GM12878 (cell line): ENCODE results near the gene RPS26. TPM values are rescaled to one million over a fixed set of nuclear protein-coding genes. Genes with fewer than 3 reads are reported as not detected.

Experiments used
- ATAC-seq: fragments of 200-7000 bp; cut with Tn5 transposase; 3 replicates; pipeline ENCODE4 v1.9.1; 2020; ENCODE audit warnings: mild to moderate bottlenecking, moderate library complexity
- BruUV-seq: library from RNA; stranded (reverse); fragments of 400-500 nt; replicated peaks from 2 replicates; lab custom pipeline; 2021; lab: Mats Ljungman, UMichigan
- CTCF ChIA-PET: fragments of 300-600 bp; sonication (Branson Sonifier 250); formaldehyde crosslinking; extraction: SDS; loops from one replicate; lab custom pipeline; 2021; ENCODE audit warnings: inconsistent platforms; lab: Yijun Ruan, JAX
- POLR2A ChIA-PET: fragments of 350-600 bp; formaldehyde crosslinking; extraction: SDS; loops from one replicate; lab custom pipeline; 2021; ENCODE audit warnings: inconsistent platforms; lab: Charles Lee
- RAD21 ChIA-PET: fragments of 300-600 bp; sonication (Branson Sonifier 250); formaldehyde crosslinking; loops from one replicate; lab custom pipeline; 2023; ENCODE audit warnings: antibody characterized with exemption; ENCODE audit not compliant: unreplicated experiment; lab: Charles Lee
- SMC1A ChIA-PET: fragments of 300-600 bp; sonication (Branson Sonifier 250); formaldehyde crosslinking; loops from one replicate; lab custom pipeline; 2023; ENCODE audit not compliant: unreplicated experiment, uncharacterized antibody; lab: Charles Lee
- DNase-seq: peaks from one replicate; pipeline ENCODE4 v3.0.0-alpha.2; 2011; ENCODE audit warnings: low read depth, low spot score
- FAIRE-seq: peaks from 3 replicates; lab custom pipeline; 2011; peaks lifted over from hg19 to GRCh38; lab: Jason Lieb, UNC
- H2AFZ ChIP-seq: 2 replicates; pipeline ENCODE4 v1.6.0; 2011; ENCODE audit warnings: low read depth, low read length, control low read depth; ENCODE audit not compliant: control insufficient read depth
- H3K27ac ChIP-seq: 2 replicates; pipeline ENCODE4 v1.5.1; 2011; ENCODE audit warnings: control low read depth; ENCODE audit not compliant: control insufficient read depth, insufficient read depth
- H3K27me3 ChIP-seq, 2 experiments: replicated peaks in 1 of 2; 2 replicates each; pipeline versions ENCODE4 v1.6.0 to v1.6.1; 2011; ENCODE audit warnings: low read length in 1 of 2; ENCODE audit not compliant: control insufficient read depth in 2 of 2, insufficient read depth in 2 of 2
- H3K36me3 ChIP-seq, 2 experiments: 2 replicates each; pipeline ENCODE4 v1.5.1; 2011; ENCODE audit warnings: low read length in 1 of 2; ENCODE audit not compliant: control insufficient read depth in 2 of 2, insufficient read depth in 2 of 2
- H3K4me1 ChIP-seq: 2 replicates; pipeline ENCODE4 v1.6.1; 2011; ENCODE audit warnings: mild to moderate bottlenecking, low read length, moderate library complexity, mixed read lengths; ENCODE audit not compliant: control insufficient read depth, insufficient read depth
- H3K4me2 ChIP-seq: 2 replicates; pipeline ENCODE4 v1.6.0; 2011; ENCODE audit warnings: control low read depth; ENCODE audit not compliant: control insufficient read depth, insufficient read depth
- H3K4me3 ChIP-seq: fragments of 200-600 bp; sonication (generic); 2 replicates; pipeline ENCODE4 v1.5.1; 2016
- H3K79me2 ChIP-seq: 2 replicates; pipeline ENCODE4 v1.6.0; 2011; ENCODE audit warnings: low read length; ENCODE audit not compliant: control insufficient read depth, insufficient read depth
- H3K9ac ChIP-seq: 2 replicates; pipeline ENCODE4 v1.8.0; 2011; ENCODE audit warnings: low read length, control low read depth, mixed read lengths; ENCODE audit not compliant: control insufficient read depth, insufficient read depth
- H3K9me3 ChIP-seq: replicated peaks from 3 replicates; pipeline ENCODE4 v1.5.1; 2011; ENCODE audit warnings: mild to moderate bottlenecking, low read length; ENCODE audit not compliant: control insufficient read depth, insufficient read depth
- H4K20me1 ChIP-seq: 2 replicates; pipeline ENCODE4 v1.6.0; 2011; ENCODE audit not compliant: control insufficient read depth, insufficient read depth
- DPF2 ChIP-seq: fragments of 450-650 bp; IDR thresholded peaks from 2 replicates; pipeline ENCODE4 v1.6.1; 2017; ENCODE audit warnings: mild to moderate bottlenecking
- ESRRA ChIP-seq: IDR thresholded peaks from 2 replicates; pipeline ENCODE4 v1.6.1; 2012; ENCODE audit warnings: mild to moderate bottlenecking, low read length, improper control_type of control experiment
- ZSCAN29 ChIP-seq: fragments of 450-650 bp; IDR thresholded peaks from 2 replicates; pipeline ENCODE4 v1.6.1; 2017; ENCODE audit warnings: mild to moderate bottlenecking, moderate library complexity
- WGBS: methylation state at CpG from one replicate; pipeline ENCODE4 v1.1.6; 2016; ENCODE audit warnings: low lambda C conversion rate; ENCODE audit not compliant: insufficient replicate concordance, insufficient coverage; ENCODE audit errors: missing lambda C conversion rate; 5-methylcytosine and 5-hydroxymethylcytosine counted together
- in situ Hi-C: fragments of 300-500 bp; cut with MboI; formaldehyde crosslinking; loops from 9 replicates; pipeline ENCODE4 v1.14.3; 2018; ENCODE audit warnings: mixed read lengths
- intact Hi-C: fragments of 100-400 bp; cut with micrococcal nuclease; formaldehyde crosslinking; loops from one replicate; pipeline ENCODE4 v1.14.2; 2022; ENCODE audit not compliant: unreplicated experiment
- polyA plus RNA-seq, 11 experiments: library from polyadenylated mRNA; depleted of rRNA in 4 of 11; unstranded in 6 of 11; stranded (reverse) in 5 of 11; fragments of >200 nt; fragmentation: Nextera tagmentation in 4 of 11; fragmentation: Illumina TruSeq in 1 of 11; extraction: Ambion mirVana in 4 of 11; extraction: Trizol in 1 of 11; gene quantifications; 1 replicate in 1 of 11; 2 replicates in 10 of 11; pipeline versions ENCODE4 v1.2.1 to v1.2.3, GENCODE V29; 2011 to 2016; ENCODE audit warnings: inconsistent platforms in 2 of 11, missing spikeins in 2 of 11, low read depth in 1 of 11
- total RNA-seq, 4 experiments: library from RNA; depleted of rRNA in 3 of 4; stranded (reverse); fragments of >200 nt in 3 of 4; fragmentation: Illumina TruSeq in 1 of 4; extraction: Trizol in 1 of 4; gene quantifications; 2 replicates each; pipeline versions ENCODE4 v1.2.1 to v1.2.3, GENCODE V29; 2013 to 2021
- TF ChIP-seq, protein P1 (sequence below): fragments of 450-650 bp; IDR thresholded peaks from 2 replicates; pipeline ENCODE4 v1.6.1; 2016; ENCODE audit warnings: mild to moderate bottlenecking
- TF ChIP-seq, protein P2 (sequence below): IDR thresholded peaks from 2 replicates; pipeline ENCODE4 v1.6.1; 2012; ENCODE audit warnings: mild to moderate bottlenecking, low read depth, low read length

Gene RPS26
- total and polyA plus RNA-seq, 10 of the 15 experiments (the other 5 are each of a cell fraction or from before 2014, with no cell fraction given), result 75.5 to 3,147 (median 881) TPM

DNA sequence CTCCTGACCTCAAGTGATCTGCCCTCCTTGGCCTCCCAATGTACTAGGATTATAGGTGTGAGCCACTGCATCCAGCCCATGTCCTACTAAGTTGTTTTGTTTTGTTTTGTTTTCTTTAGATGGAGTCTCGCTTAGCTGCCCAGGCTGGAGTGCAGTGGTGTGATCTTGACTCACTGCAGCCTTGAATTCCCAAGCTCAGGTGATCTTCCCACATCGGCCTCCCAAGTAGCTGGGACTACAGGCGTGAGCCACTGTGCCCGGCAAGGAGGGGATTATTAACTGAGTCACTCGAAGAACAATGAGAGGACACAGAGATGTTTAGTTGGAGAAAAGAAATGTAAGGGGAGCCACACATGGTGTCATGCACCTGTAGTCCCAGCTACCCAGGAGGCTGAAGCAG is 20.3 kb downstream of the RPS26 start:
- Histone ChIP-seq H3K36me3 (no peaks in the 10 kb centered on the region), H3K4me2 (no peak overlapping the region), H2AFZ (no peak overlapping the region), H3K4me1 (no peaks in the 10 kb centered on the region), H3K9ac (no peak overlapping the region), H3K27ac (no peak overlapping the region), H3K9me3 (no peaks in the 10 kb centered on the region), H3K27me3 (no peaks in the 10 kb centered on the region), H3K79me2 (no peaks in the 10 kb centered on the region), H3K4me3 (no peak overlapping the region), H4K20me1 (no peaks in the 10 kb centered on the region)
- CTCF ChIA-PET, result interaction anchor here (0.9 kb wide), 1 partner anchor 11 kb away, joined by 3 read pairs; no protein-coding TSS in a partner anchor
- SMC1A ChIA-PET, result no interaction called here
- ATAC-seq, result no peak
- intact Hi-C loops, result no loop called here
- WGBS, result 31% methylated on average over 5 of the region's 5 CpGs
- in situ Hi-C loops, result no loop called here
- no peak for FAIRE-seq
- TF ChIP-seq DPF2 (no peak), ESRRA (no peak), ZSCAN29 (no peak)
- TF ChIP-seq, protein P1, sequence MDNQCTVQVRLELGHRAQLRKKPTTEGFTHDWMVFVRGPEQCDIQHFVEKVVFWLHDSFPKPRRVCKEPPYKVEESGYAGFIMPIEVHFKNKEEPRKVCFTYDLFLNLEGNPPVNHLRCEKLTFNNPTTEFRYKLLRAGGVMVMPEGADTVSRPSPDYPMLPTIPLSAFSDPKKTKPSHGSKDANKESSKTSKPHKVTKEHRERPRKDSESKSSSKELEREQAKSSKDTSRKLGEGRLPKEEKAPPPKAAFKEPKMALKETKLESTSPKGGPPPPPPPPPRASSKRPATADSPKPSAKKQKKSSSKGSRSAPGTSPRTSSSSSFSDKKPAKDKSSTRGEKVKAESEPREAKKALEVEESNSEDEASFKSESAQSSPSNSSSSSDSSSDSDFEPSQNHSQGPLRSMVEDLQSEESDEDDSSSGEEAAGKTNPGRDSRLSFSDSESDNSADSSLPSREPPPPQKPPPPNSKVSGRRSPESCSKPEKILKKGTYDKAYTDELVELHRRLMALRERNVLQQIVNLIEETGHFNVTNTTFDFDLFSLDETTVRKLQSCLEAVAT, result no peak
- TF ChIP-seq, protein P2, sequence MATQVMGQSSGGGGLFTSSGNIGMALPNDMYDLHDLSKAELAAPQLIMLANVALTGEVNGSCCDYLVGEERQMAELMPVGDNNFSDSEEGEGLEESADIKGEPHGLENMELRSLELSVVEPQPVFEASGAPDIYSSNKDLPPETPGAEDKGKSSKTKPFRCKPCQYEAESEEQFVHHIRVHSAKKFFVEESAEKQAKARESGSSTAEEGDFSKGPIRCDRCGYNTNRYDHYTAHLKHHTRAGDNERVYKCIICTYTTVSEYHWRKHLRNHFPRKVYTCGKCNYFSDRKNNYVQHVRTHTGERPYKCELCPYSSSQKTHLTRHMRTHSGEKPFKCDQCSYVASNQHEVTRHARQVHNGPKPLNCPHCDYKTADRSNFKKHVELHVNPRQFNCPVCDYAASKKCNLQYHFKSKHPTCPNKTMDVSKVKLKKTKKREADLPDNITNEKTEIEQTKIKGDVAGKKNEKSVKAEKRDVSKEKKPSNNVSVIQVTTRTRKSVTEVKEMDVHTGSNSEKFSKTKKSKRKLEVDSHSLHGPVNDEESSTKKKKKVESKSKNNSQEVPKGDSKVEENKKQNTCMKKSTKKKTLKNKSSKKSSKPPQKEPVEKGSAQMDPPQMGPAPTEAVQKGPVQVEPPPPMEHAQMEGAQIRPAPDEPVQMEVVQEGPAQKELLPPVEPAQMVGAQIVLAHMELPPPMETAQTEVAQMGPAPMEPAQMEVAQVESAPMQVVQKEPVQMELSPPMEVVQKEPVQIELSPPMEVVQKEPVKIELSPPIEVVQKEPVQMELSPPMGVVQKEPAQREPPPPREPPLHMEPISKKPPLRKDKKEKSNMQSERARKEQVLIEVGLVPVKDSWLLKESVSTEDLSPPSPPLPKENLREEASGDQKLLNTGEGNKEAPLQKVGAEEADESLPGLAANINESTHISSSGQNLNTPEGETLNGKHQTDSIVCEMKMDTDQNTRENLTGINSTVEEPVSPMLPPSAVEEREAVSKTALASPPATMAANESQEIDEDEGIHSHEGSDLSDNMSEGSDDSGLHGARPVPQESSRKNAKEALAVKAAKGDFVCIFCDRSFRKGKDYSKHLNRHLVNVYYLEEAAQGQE, result no peak
- no TSS peak for BruUV-seq
- POLR2A ChIA-PET, result no interaction called here
- DNase-seq, result no peak
- RAD21 ChIA-PET, result no interaction called here
